ENCODE measurements around the gene TUT4. TPM values are rescaled to one million over a fixed set of nuclear protein-coding genes. Genes with fewer than 3 reads are reported as not detected.
A peak's percentile ranks its signal among the peaks of the same experiment; 100 is the strongest.

The TUT4 gene, protein sequence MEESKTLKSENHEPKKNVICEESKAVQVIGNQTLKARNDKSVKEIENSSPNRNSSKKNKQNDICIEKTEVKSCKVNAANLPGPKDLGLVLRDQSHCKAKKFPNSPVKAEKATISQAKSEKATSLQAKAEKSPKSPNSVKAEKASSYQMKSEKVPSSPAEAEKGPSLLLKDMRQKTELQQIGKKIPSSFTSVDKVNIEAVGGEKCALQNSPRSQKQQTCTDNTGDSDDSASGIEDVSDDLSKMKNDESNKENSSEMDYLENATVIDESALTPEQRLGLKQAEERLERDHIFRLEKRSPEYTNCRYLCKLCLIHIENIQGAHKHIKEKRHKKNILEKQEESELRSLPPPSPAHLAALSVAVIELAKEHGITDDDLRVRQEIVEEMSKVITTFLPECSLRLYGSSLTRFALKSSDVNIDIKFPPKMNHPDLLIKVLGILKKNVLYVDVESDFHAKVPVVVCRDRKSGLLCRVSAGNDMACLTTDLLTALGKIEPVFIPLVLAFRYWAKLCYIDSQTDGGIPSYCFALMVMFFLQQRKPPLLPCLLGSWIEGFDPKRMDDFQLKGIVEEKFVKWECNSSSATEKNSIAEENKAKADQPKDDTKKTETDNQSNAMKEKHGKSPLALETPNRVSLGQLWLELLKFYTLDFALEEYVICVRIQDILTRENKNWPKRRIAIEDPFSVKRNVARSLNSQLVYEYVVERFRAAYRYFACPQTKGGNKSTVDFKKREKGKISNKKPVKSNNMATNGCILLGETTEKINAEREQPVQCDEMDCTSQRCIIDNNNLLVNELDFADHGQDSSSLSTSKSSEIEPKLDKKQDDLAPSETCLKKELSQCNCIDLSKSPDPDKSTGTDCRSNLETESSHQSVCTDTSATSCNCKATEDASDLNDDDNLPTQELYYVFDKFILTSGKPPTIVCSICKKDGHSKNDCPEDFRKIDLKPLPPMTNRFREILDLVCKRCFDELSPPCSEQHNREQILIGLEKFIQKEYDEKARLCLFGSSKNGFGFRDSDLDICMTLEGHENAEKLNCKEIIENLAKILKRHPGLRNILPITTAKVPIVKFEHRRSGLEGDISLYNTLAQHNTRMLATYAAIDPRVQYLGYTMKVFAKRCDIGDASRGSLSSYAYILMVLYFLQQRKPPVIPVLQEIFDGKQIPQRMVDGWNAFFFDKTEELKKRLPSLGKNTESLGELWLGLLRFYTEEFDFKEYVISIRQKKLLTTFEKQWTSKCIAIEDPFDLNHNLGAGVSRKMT (N-terminal part only)
- 32.1 and 32.5 TPM in 2 replicates for total RNA-seq

DNA sequence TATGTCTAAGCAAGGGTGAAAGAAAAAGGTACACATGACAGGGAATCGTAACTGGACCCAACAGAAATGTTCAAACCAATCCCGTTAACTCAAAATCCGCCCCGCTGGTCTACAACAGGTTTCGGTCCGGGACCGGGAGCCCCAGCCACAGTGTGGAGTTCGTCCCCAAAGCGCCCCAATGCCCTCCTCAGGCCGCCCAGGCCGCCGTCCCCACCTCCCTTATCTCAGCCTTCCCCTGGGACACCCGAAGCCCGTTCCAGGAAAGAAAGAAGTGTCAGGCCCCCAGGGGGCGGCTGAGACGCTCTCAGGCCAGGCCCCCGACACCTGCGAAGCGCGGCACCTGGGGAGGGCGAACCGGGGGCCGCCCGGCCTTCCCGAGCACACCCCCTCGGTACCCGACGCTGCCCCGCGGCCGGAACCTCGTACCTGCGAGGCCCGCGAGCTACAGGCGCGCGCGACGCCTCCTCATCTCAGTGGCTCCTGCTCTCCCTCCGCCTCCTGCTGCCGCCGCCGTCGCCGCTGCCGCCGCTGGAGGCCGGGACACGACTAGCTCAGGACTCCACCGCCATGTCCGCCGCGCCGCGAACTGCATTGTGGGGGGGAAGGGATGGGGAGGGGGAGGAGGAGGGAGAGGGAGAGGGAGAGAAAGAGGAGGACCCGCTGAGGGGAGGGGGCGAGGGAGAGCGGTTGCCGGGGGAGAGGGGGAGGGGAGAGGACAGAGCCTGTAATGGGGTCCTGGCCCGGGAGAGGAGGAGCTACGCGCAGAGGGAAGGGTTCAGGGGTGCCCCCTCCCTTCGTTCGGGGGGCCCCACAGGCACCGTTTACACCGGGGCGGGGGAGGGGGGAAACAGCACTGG is at the start of gene TUT4:
Gene TUT4, minus strand, starts transcription at position 588 of the 857 bp plus-strand sequence. CDS start 26,812 bp downstream, outside the sequence.
- TF ChIP-seq, protein P1, sequence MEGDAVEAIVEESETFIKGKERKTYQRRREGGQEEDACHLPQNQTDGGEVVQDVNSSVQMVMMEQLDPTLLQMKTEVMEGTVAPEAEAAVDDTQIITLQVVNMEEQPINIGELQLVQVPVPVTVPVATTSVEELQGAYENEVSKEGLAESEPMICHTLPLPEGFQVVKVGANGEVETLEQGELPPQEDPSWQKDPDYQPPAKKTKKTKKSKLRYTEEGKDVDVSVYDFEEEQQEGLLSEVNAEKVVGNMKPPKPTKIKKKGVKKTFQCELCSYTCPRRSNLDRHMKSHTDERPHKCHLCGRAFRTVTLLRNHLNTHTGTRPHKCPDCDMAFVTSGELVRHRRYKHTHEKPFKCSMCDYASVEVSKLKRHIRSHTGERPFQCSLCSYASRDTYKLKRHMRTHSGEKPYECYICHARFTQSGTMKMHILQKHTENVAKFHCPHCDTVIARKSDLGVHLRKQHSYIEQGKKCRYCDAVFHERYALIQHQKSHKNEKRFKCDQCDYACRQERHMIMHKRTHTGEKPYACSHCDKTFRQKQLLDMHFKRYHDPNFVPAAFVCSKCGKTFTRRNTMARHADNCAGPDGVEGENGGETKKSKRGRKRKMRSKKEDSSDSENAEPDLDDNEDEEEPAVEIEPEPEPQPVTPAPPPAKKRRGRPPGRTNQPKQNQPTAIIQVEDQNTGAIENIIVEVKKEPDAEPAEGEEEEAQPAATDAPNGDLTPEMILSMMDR (IDR thresholded peaks at IDR 0.05; ENCODE audit: insufficient read depth, low read length, poor library complexity, severe bottlenecking) = no peak
- H3K36me3 ChIP-seq (ENCODE audit: control insufficient read depth, insufficient read depth, low read length) = no peaks in the 10 kb centered on the region
- no peak for DNase-seq (ENCODE audit: low read depth)
- no peaks in the 10 kb centered on the region for H3K27me3 ChIP-seq (ENCODE audit: control insufficient read depth, insufficient read depth, low read length)
- H3K4me3 ChIP-seq (ENCODE audit: low read depth, low read length) = peak within 1 kb of the TSS; percentile 93

DNA sequence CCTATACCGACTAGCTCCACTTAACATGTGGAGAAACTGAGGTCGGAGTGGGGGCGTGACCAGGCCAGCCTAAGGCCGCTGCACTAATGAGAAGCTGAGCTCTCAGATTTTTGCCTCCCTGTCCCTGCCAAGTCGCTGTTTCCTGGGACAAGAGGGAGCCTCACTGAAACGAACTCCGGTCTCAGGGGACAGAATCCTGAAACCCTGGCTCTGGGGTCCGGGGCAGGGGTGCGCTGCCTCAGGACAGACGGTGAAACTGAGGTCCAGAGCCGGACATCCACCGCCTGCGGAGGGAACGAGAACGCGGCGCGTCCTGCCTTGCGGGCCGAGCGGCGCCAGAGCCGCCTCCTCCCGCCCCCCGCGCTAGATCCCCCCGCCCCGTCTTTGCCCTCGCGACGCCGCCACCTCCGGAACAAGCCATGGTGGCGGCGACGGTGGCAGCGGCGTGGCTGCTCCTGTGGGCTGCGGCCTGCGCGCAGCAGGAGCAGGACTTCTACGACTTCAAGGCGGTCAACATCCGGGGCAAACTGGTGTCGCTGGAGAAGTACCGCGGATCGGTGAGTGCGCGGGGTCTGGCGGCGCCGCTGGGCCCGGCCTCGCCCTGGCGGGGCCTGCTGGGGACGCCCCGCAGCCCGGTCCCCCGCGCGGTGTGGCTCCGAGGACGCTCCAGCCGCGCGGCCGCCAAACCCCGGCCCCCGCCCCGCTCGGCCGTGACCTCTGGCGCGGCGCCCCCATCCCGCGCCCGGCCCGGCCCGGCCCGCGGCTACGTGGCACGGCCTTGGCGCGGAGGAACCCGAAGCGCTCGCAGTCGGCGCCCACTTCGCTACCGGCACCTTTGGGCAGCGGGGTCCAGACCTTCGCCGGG is 49.3 kb upstream of the TUT4 start, which contains the start of gene GPX7:
Gene GPX7, plus strand, starts transcription at position 381 of the 865 bp plus-strand sequence. Its CDS starts 39 bp downstream, at position 420.
- Histone ChIP-seq H3K36me3 (ENCODE audit: control insufficient read depth, insufficient read depth, low read length) (no peaks in the 10 kb centered on the region), H3K4me3 (ENCODE audit: low read depth, low read length) (peak within 1 kb of the TSS; percentile 55), H3K27me3 (ENCODE audit: control insufficient read depth, insufficient read depth, low read length) (no peaks in the 10 kb centered on the region)
- no peak for DNase-seq (ENCODE audit: low read depth)
- TF ChIP-seq, protein P1 (IDR thresholded peaks at IDR 0.05; ENCODE audit: insufficient read depth, low read length, poor library complexity, severe bottlenecking) = no peak

DNA sequence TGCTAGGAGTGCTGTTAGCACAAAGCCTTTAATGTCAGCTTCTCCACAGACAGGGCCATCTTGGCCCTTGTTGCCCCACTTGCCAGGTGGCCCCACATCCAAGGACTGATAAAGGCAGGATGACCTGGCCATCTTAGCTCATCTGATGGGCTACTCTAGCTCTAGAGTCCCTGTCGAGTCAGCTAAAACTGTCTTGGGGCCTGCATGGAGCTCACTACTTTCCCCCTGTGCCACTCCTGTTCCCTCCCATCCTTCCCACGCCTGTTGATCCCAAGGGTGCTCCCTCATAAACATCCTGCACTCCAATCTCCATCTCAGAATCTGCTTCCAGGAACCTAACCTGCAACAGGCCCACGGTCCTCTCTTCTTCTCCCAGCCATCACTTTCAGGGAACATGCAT is 48.6 kb upstream of the TUT4 start:
- no peaks in the 10 kb centered on the region for H3K36me3 ChIP-seq (ENCODE audit: control insufficient read depth, insufficient read depth, low read length)
- H3K4me3 ChIP-seq (ENCODE audit: low read depth, low read length) = no peak overlapping the region
- no peak for DNase-seq (ENCODE audit: low read depth)
- TF ChIP-seq, protein P1 (IDR thresholded peaks at IDR 0.05; ENCODE audit: insufficient read depth, low read length, poor library complexity, severe bottlenecking) = no peak
- H3K27me3 ChIP-seq (ENCODE audit: control insufficient read depth, insufficient read depth, low read length) = no peaks in the 10 kb centered on the region

DNA sequence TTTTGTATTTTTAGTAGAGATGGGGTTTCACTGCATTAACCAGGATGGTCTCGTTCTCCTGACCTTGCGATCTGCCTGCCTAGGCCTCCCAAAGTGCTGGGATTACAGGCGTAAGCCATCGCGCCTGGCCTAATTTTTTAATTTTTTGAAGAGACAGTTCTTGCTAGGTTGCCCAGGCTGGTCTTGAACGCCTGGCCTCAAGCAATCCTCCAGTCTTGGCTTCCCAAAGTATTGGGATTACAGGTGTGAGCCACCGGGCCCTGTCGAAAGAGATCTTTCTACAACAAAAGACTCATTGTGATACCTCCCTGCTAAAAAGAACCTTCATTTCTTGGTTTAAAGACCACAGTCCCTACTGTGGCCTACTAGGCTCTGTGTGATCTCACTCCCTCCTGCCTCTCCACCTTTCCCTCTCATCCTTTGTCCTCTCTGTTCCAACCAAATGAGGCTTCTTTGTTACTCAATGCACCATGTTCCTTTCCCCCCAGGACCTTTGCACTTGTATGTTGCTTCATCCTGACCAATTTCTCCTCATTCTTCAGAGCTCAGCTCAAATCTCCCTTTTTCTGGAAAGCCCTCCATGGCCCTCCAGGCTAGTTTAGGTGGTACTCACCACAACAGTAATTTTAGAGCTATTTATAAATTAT is 47.8 kb upstream of the TUT4 start:
- Histone ChIP-seq H3K4me3 (ENCODE audit: low read depth, low read length) (no peak overlapping the region), H3K27me3 (ENCODE audit: control insufficient read depth, insufficient read depth, low read length) (no peaks in the 10 kb centered on the region), H3K36me3 (ENCODE audit: control insufficient read depth, insufficient read depth, low read length) (no peaks in the 10 kb centered on the region)
- DNase-seq (ENCODE audit: low read depth) = no peak
- TF ChIP-seq, protein P1 (IDR thresholded peaks at IDR 0.05; ENCODE audit: insufficient read depth, low read length, poor library complexity, severe bottlenecking) = no peak

Data from kidney epithelial cell (primary cell).